HEK293 (cell line): ENCODE results near the gene CCND3.

Experiments used
- FEZF1 ChIP-seq: fragments of 450-650 bp; formaldehyde crosslinking; IDR thresholded peaks from 2 replicates; pipeline ENCODE4 v1.5.1; 2016; ENCODE audit warnings: missing biosample characterization, missing genetic modification characterization
- HOXA7 ChIP-seq: sonication (generic); formaldehyde crosslinking; IDR thresholded peaks from 2 replicates; pipeline ENCODE4 v1.8.1; 2022; ENCODE audit warnings: missing genetic modification reagents, borderline replicate concordance
- KLF16 ChIP-seq: fragments of 450-650 bp; formaldehyde crosslinking; IDR thresholded peaks from 2 replicates; pipeline ENCODE4 v1.5.1; 2017; ENCODE audit warnings: missing biosample characterization, missing genetic modification characterization
- REPIN1 ChIP-seq: fragments of 450-650 bp; formaldehyde crosslinking; IDR thresholded peaks from 2 replicates; pipeline ENCODE4 v1.5.1; 2017; ENCODE audit warnings: missing biosample characterization, missing genetic modification characterization, low read depth
- SETDB1 ChIP-seq: IDR thresholded peaks from one replicate; pipeline ENCODE4 v1.6.1; 2017; ENCODE audit warnings: mild to moderate bottlenecking, low read length, moderate library complexity, mixed read lengths; ENCODE audit not compliant: insufficient read length
- SP2 ChIP-seq: fragments of 450-650 bp; formaldehyde crosslinking; IDR thresholded peaks from 2 replicates; pipeline ENCODE4 v1.5.1; 2016; ENCODE audit warnings: missing biosample characterization, missing genetic modification characterization
- YY2 ChIP-seq: fragments of 450-650 bp; formaldehyde crosslinking; IDR thresholded peaks from 2 replicates; pipeline ENCODE4 v1.5.1; 2016; ENCODE audit warnings: missing biosample characterization, missing genetic modification characterization
- ZBTB10 ChIP-seq: fragments of 450-650 bp; formaldehyde crosslinking; IDR thresholded peaks from 2 replicates; pipeline ENCODE4 v1.5.1; 2016; ENCODE audit warnings: missing biosample characterization, missing genetic modification characterization
- ZBTB21 ChIP-seq: fragments of 450-650 bp; formaldehyde crosslinking; IDR thresholded peaks from 2 replicates; pipeline ENCODE4 v1.5.1; 2017; ENCODE audit warnings: missing biosample characterization, missing genetic modification characterization
- ZIC2 ChIP-seq: fragments of 450-650 bp; formaldehyde crosslinking; IDR thresholded peaks from 2 replicates; pipeline ENCODE4 v1.5.1; 2016; ENCODE audit warnings: missing biosample characterization, missing genetic modification characterization
- ZNF184 ChIP-seq: fragments of 450-650 bp; IDR thresholded peaks from 2 replicates; pipeline ENCODE4 v1.5.1; 2018; ENCODE audit warnings: missing biosample characterization, mild to moderate bottlenecking, missing genetic modification characterization
- ZNF211 ChIP-seq: fragments of 450-650 bp; formaldehyde crosslinking; IDR thresholded peaks from 2 replicates; pipeline ENCODE4 v1.5.1; 2016; ENCODE audit warnings: low read depth, missing biosample characterization, missing genetic modification characterization
- ZNF214 ChIP-seq: fragments of 450-650 bp; formaldehyde crosslinking; IDR thresholded peaks from 2 replicates; pipeline ENCODE4 v1.5.1; 2017; ENCODE audit warnings: missing biosample characterization, mild to moderate bottlenecking, missing genetic modification characterization, borderline replicate concordance
- ZNF223 ChIP-seq: fragments of 450-650 bp; formaldehyde crosslinking; IDR thresholded peaks from 2 replicates; pipeline ENCODE4 v1.5.1; 2016; ENCODE audit warnings: missing biosample characterization, missing genetic modification characterization
- ZNF24 ChIP-seq: fragments of 450-650 bp; formaldehyde crosslinking; IDR thresholded peaks from 2 replicates; pipeline ENCODE4 v1.5.1; 2016; ENCODE audit warnings: missing biosample characterization, missing genetic modification characterization
- ZNF324 ChIP-seq: fragments of 450-650 bp; formaldehyde crosslinking; IDR thresholded peaks from 2 replicates; pipeline ENCODE4 v1.5.1; 2016; ENCODE audit warnings: missing biosample characterization, missing genetic modification characterization
- ZNF394 ChIP-seq: fragments of 450-650 bp; formaldehyde crosslinking; IDR thresholded peaks from 2 replicates; pipeline ENCODE4 v1.5.1; 2016; ENCODE audit warnings: missing biosample characterization, missing genetic modification characterization, mild to moderate bottlenecking, moderate library complexity, borderline replicate concordance
- ZNF423 ChIP-seq: fragments of 450-650 bp; formaldehyde crosslinking; IDR thresholded peaks from 2 replicates; pipeline ENCODE4 v1.5.1; 2016; ENCODE audit warnings: missing biosample characterization, missing genetic modification characterization
- ZNF596 ChIP-seq: fragments of 450-650 bp; IDR thresholded peaks from 2 replicates; pipeline ENCODE4 v1.5.0; 2018; ENCODE audit warnings: missing biosample characterization, mild to moderate bottlenecking, missing genetic modification characterization, moderate library complexity
- ZNF629 ChIP-seq: fragments of 450-650 bp; formaldehyde crosslinking; IDR thresholded peaks from 2 replicates; pipeline ENCODE4 v1.5.1; 2017; ENCODE audit warnings: missing biosample characterization, missing genetic modification characterization
- ZNF658 ChIP-seq: fragments of 450-650 bp; formaldehyde crosslinking; IDR thresholded peaks from 2 replicates; pipeline ENCODE4; 2016; ENCODE audit warnings: missing biosample characterization, missing genetic modification characterization
- ZNF830 ChIP-seq: fragments of 450-650 bp; IDR thresholded peaks from 2 replicates; pipeline ENCODE4 v1.5.0; 2018; ENCODE audit warnings: missing biosample characterization, missing genetic modification characterization, low read depth, mild to moderate bottlenecking, moderate library complexity
- TF ChIP-seq, protein P1 (sequence below): fragments of 450-650 bp; formaldehyde crosslinking; IDR thresholded peaks from 2 replicates; pipeline ENCODE4 v1.5.1; 2016; ENCODE audit warnings: missing biosample characterization, missing genetic modification characterization
- TF ChIP-seq, protein P2 (sequence below): fragments of 450-650 bp; formaldehyde crosslinking; IDR thresholded peaks from 2 replicates; pipeline ENCODE4 v1.5.1; 2016; ENCODE audit warnings: missing biosample characterization, missing genetic modification characterization
- TF ChIP-seq, protein P3 (sequence below): IDR thresholded peaks from 2 replicates; pipeline ENCODE4 v1.6.1; 2011; ENCODE audit warnings: mild to moderate bottlenecking, low read depth, low read length, borderline replicate concordance

The CCND3 gene

DNA sequence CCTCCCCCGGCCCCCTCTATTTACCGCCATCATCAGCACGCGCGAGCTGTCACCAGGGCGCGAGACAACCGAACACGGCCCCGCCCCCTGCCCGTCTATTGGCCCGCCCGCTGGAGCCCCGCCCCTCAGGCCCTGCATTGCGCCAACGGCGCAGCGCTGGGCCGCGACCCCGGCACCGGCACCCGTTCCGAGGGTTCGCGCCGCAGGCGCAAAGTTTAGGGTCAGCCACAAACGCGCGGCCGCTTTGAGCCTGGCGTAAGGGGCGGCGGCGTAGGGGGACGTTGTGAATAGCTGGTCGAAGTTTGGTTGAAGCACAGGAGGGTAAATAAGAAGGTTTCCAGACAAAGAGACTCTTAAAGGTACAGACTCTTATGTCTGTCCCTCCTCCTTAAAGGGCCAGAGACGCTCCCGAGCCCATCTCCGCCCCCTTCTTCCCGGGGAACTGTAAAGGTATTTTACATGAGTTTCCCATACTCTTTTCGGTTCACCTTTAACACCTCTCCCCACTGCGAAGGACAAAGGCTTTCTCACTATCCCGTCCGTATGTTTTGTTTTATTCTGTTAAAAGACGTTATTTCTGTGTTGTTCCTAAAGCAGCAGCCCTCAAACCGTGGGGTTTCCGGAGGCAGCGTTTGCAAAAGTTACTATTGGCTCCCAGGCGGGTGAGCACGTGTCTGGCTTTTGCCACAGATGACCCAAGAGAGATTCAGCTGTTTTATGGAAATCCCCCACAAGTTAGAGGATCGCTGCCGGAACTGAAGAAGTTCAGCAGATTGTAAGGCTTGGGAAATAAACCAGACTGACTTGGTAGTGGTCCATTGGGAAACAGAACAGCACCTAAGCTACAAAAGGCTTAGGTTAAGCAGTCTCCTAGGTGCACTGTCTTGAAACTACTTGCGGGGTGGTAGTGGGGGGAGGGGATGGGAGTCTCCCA, 46.0 kb downstream of the CCND3 start, which contains the start of gene USP49 (continued):
- TF ChIP-seq ZNF214 (tag by site-specific recombination) (no peak), YY2 (tag by site-specific recombination) (no peak), ZNF223 (no peak), ZNF184 (0 out of 2 replicates have a peak, but pooled peaks have one; percentile 7), ZNF211 (no peak), ZNF324 (tag by site-specific recombination) (no peak), SP2 (peak; percentile 75), ZNF658 (no peak), ZNF596 (tag by site-specific recombination) (no peak), KLF16 (peak; percentile 52; the same call in 1 of the 2 replicates), ZNF394 (tag by site-specific recombination) (no peak), SETDB1 (no peak), ZNF830 (tag by site-specific recombination) (no peak), ZBTB10 (tag by site-specific recombination) (no peak), ZNF423 (no peak), ZNF629 (tag by site-specific recombination) (0 out of 2 replicates have a peak, but pooled peaks have one; percentile 9), ZNF24 (tag by site-specific recombination) (no peak), ZIC2 (peak; percentile 27), ZBTB21 (tag by site-specific recombination) (no peak), FEZF1 (tag by site-specific recombination) (no peak), HOXA7 (no peak), REPIN1 (tag by site-specific recombination) (no peak)
- TF ChIP-seq, protein P1, sequence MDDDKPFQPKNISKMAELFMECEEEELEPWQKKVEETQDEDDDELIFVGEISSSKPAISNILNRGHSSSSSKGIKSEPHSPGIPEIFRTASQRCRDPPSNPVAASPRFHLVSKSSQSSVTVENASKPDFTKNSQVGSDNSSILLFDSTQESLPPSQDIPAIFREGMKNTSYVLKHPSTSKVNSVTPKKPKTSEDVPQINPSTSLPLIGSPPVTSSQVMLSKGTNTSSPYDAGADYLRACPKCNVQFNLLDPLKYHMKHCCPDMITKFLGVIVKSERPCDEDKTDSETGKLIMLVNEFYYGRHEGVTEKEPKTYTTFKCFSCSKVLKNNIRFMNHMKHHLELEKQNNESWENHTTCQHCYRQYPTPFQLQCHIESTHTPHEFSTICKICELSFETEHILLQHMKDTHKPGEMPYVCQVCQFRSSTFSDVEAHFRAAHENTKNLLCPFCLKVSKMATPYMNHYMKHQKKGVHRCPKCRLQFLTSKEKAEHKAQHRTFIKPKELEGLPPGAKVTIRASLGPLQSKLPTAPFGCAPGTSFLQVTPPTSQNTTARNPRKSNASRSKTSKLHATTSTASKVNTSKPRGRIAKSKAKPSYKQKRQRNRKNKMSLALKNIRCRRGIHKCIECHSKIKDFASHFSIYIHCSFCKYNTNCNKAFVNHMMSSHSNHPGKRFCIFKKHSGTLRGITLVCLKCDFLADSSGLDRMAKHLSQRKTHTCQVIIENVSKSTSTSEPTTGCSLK (tag by site-specific recombination): no peak
- TF ChIP-seq, protein P2, sequence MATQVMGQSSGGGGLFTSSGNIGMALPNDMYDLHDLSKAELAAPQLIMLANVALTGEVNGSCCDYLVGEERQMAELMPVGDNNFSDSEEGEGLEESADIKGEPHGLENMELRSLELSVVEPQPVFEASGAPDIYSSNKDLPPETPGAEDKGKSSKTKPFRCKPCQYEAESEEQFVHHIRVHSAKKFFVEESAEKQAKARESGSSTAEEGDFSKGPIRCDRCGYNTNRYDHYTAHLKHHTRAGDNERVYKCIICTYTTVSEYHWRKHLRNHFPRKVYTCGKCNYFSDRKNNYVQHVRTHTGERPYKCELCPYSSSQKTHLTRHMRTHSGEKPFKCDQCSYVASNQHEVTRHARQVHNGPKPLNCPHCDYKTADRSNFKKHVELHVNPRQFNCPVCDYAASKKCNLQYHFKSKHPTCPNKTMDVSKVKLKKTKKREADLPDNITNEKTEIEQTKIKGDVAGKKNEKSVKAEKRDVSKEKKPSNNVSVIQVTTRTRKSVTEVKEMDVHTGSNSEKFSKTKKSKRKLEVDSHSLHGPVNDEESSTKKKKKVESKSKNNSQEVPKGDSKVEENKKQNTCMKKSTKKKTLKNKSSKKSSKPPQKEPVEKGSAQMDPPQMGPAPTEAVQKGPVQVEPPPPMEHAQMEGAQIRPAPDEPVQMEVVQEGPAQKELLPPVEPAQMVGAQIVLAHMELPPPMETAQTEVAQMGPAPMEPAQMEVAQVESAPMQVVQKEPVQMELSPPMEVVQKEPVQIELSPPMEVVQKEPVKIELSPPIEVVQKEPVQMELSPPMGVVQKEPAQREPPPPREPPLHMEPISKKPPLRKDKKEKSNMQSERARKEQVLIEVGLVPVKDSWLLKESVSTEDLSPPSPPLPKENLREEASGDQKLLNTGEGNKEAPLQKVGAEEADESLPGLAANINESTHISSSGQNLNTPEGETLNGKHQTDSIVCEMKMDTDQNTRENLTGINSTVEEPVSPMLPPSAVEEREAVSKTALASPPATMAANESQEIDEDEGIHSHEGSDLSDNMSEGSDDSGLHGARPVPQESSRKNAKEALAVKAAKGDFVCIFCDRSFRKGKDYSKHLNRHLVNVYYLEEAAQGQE (tag by site-specific recombination): no peak
- TF ChIP-seq, protein P3, sequence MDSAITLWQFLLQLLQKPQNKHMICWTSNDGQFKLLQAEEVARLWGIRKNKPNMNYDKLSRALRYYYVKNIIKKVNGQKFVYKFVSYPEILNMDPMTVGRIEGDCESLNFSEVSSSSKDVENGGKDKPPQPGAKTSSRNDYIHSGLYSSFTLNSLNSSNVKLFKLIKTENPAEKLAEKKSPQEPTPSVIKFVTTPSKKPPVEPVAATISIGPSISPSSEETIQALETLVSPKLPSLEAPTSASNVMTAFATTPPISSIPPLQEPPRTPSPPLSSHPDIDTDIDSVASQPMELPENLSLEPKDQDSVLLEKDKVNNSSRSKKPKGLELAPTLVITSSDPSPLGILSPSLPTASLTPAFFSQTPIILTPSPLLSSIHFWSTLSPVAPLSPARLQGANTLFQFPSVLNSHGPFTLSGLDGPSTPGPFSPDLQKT: no peak
